Femur (tissue), 1 donor: ENCODE measurements around the gene TCEAL9.
"Not testable (repeated sequence)": the region's sequence is repeated elsewhere in the genome, so short reads cannot be mapped to it uniquely, and the experiment has no call there.

Experiments used
- DNase-seq: peaks from one replicate; pipeline ENCODE4 v3.0.0-alpha.2; 2017

The TCEAL9 gene

GRCh38 chrX:103356130-103356798, at the start of gene TCEAL9:
Gene TCEAL9 (plus strand): TSS chrX:103356506. CDS start chrX:103357685, 1,179 bp downstream.
- DNase-seq: peak; percentile 91

- no peak for DNase-seq
These were observed 46.3 kb upstream of the TCEAL9 start for GRCh38 chrX:103309860-103310554.

GRCh38 chrX:103310555-103311398, 45.5 kb upstream of the TCEAL9 start, which contains the start of gene BEX2:
Gene BEX2 (minus strand): TSS chrX:103310990. CDS start chrX:103309976, 1,014 bp downstream.
- DNase-seq: peak; percentile 73

GRCh38 chrX:103311399-103311780, 44.9 kb upstream of the TCEAL9 start:
- no peak for DNase-seq

- peak; percentile 81 for DNase-seq
These were observed 26.3 kb upstream of the TCEAL9 start, which contains the start of gene TCEAL7 for GRCh38 chrX:103329991-103330390. Gene TCEAL7 (plus strand): TSS chrX:103330239. CDS start chrX:103331404, 1,165 bp downstream.

GRCh38 chrX:103330681-103331288, 25.5 kb upstream of the TCEAL9 start:
- peak; percentile 39 for DNase-seq

- DNase-seq: no peak
These were observed 17.6 kb upstream of the TCEAL9 start for GRCh38 chrX:103338663-103339062.

- peak; percentile 31 for DNase-seq
These were observed 13.2 kb upstream of the TCEAL9 start for GRCh38 chrX:103343105-103343504.

- no peak for DNase-seq
These were observed 11.7 kb upstream of the TCEAL9 start for GRCh38 chrX:103344606-103345005.

- DNase-seq: no peak
These were observed 8.5 kb upstream of the TCEAL9 start for GRCh38 chrX:103347682-103348397.

- peak; percentile 63 for DNase-seq
These were observed 552 bp downstream of the TCEAL9 start for GRCh38 chrX:103356858-103357257.

- no peak for DNase-seq
These were observed 1.6 kb downstream of the TCEAL9 start for GRCh38 chrX:103357871-103358270.

GRCh38 chrX:103359605-103360004, 3.3 kb downstream of the TCEAL9 start:
- DNase-seq: not testable (repeated sequence)

GRCh38 chrX:103360092-103360491, 3.8 kb downstream of the TCEAL9 start:
- no peak for DNase-seq

GRCh38 chrX:103360916-103361315, 4.6 kb downstream of the TCEAL9 start:
- DNase-seq: no peak

- no peak for DNase-seq
These were observed 5.5 kb downstream of the TCEAL9 start for GRCh38 chrX:103361798-103362197.

- DNase-seq: no peak
These were observed 6.2 kb downstream of the TCEAL9 start for GRCh38 chrX:103362474-103362873.

- DNase-seq: no peak
These were observed 6.7 kb downstream of the TCEAL9 start for GRCh38 chrX:103363046-103363445.

GRCh38 chrX:103367502-103367901, 11.2 kb downstream of the TCEAL9 start:
- DNase-seq: no peak

- DNase-seq: no peak
These were observed 13.2 kb downstream of the TCEAL9 start for GRCh38 chrX:103369479-103369878.

- DNase-seq: no peak
These were observed 16.6 kb downstream of the TCEAL9 start for GRCh38 chrX:103372886-103373285.

GRCh38 chrX:103373581-103373980, 17.3 kb downstream of the TCEAL9 start:
- no peak for DNase-seq
